ENCODE results near the gene SYNGR4.
"Not testable (repeated sequence)": the region's sequence is repeated elsewhere in the genome, so short reads cannot be mapped to it uniquely, and the experiment has no call there.

The SYNGR4 gene

GRCh38 chr19:48371771-48372170, 7.6 kb downstream of the SYNGR4 start:
- DNase-seq (ENCODE audit: low read depth): not testable (repeated sequence)

GRCh38 chr19:48372904-48373303, 8.7 kb downstream of the SYNGR4 start:
- DNase-seq (ENCODE audit: low read depth): no peak

- no peak for DNase-seq (ENCODE audit: low read depth)
Observed at GRCh38 chr19:48373567-48373966, 9.4 kb downstream of the SYNGR4 start.

GRCh38 chr19:48378194-48378570, 14.0 kb downstream of the SYNGR4 start:
- no peak for DNase-seq (ENCODE audit: low read depth)

GRCh38 chr19:48379058-48379457, 14.9 kb downstream of the SYNGR4 start:
- no peak for DNase-seq (ENCODE audit: low read depth)

GRCh38 chr19:48381178-48381950, 17.2 kb downstream of the SYNGR4 start:
- no peak for DNase-seq (ENCODE audit: low read depth)

- no peak for DNase-seq (ENCODE audit: low read depth)
Observed at GRCh38 chr19:48382286-48382685, 18.1 kb downstream of the SYNGR4 start.

GRCh38 chr19:48385461-48386087, 21.4 kb downstream of the SYNGR4 start:
- no peak for DNase-seq (ENCODE audit: low read depth)

GRCh38 chr19:48386981-48387380, 22.8 kb downstream of the SYNGR4 start:
- no peak for DNase-seq (ENCODE audit: low read depth)

- DNase-seq (ENCODE audit: low read depth): no peak
Observed at GRCh38 chr19:48390188-48391099, 26.3 kb downstream of the SYNGR4 start.

- DNase-seq (ENCODE audit: low read depth): no peak
Observed at GRCh38 chr19:48391100-48392005, 27.2 kb downstream of the SYNGR4 start, which contains the start of gene KDELR1. Gene KDELR1 (minus strand): TSS chr19:48391551. CDS start chr19:48391358, 193 bp downstream.

GRCh38 chr19:48392006-48392344, 27.8 kb downstream of the SYNGR4 start:
- not testable (repeated sequence) for DNase-seq (ENCODE audit: low read depth)

GRCh38 chr19:48392860-48393558, 28.8 kb downstream of the SYNGR4 start:
- DNase-seq (ENCODE audit: low read depth): no peak

GRCh38 chr19:48393559-48394330, 29.6 kb downstream of the SYNGR4 start, which contains the start of gene GRIN2D:
Gene GRIN2D (plus strand): TSS chr19:48393668. CDS start chr19:48398393, 4,725 bp downstream.
- DNase-seq (ENCODE audit: low read depth): no peak

- no peak for DNase-seq (ENCODE audit: low read depth)
Observed at GRCh38 chr19:48394331-48395169, 30.4 kb downstream of the SYNGR4 start.

GRCh38 chr19:48395170-48395455, 30.9 kb downstream of the SYNGR4 start:
- DNase-seq (ENCODE audit: low read depth): no peak

GRCh38 chr19:48395499-48395898, 31.3 kb downstream of the SYNGR4 start:
- no peak for DNase-seq (ENCODE audit: low read depth)

- DNase-seq (ENCODE audit: low read depth): no peak
Observed at GRCh38 chr19:48396016-48396823, 32.1 kb downstream of the SYNGR4 start.

- DNase-seq (ENCODE audit: low read depth): no peak
Observed at GRCh38 chr19:48396824-48397176, 32.6 kb downstream of the SYNGR4 start.
